HepG2 (cell line): Measurements from ENCODE around the gene TRMT1. TPM values are rescaled to one million over a fixed set of nuclear protein-coding genes. Genes with fewer than 3 reads are reported as not detected.
A peak's percentile ranks its signal among the peaks of the same experiment; 100 is the strongest.

Experiments used
- DNMT1 ChIP-seq: sonication (generic); formaldehyde crosslinking; IDR thresholded peaks from 2 replicates; pipeline ENCODE4 v1.5.1; 2020; ENCODE audit warnings: mild to moderate bottlenecking, missing genetic modification reagents
- ETV5 ChIP-seq: IDR thresholded peaks from 2 replicates; pipeline ENCODE4 v1.6.1; 2018; ENCODE audit warnings: missing biosample characterization, missing genetic modification reagents, inconsistent platforms, borderline replicate concordance
- EZH2 ChIP-seq: conservative IDR thresholded peaks from 2 replicates; pipeline ENCODE4 v1.6.1; 2012; ENCODE audit warnings: mild to moderate bottlenecking, low read depth, low read length, moderate library complexity
- MAF1 ChIP-seq: sonication (generic); formaldehyde crosslinking; IDR thresholded peaks from 2 replicates; pipeline ENCODE4 v1.5.0; 2020; ENCODE audit warnings: missing genetic modification reagents, borderline replicate concordance
- MEIS2 ChIP-seq: sonication (generic); formaldehyde crosslinking; IDR thresholded peaks from 2 replicates; pipeline ENCODE4 v1.9.0; 2021; ENCODE audit warnings: mild to moderate bottlenecking, missing genetic modification reagents
- MTF1 ChIP-seq: sonication (generic); formaldehyde crosslinking; IDR thresholded peaks from 2 replicates; pipeline ENCODE4 v1.5.0; 2020; ENCODE audit warnings: missing genetic modification reagents
- NAIF1 ChIP-seq: sonication (generic); formaldehyde crosslinking; IDR thresholded peaks from 2 replicates; pipeline ENCODE4 v1.5.0; 2020; ENCODE audit warnings: mild to moderate bottlenecking, missing genetic modification reagents, borderline replicate concordance
- POLR2G ChIP-seq: fragments of 200-400 bp; formaldehyde crosslinking; IDR thresholded peaks from 2 replicates; pipeline ENCODE4 v1.6.1; 2018; ENCODE audit warnings: mild to moderate bottlenecking, low read depth, low read length, moderate library complexity
- SIX4 ChIP-seq: sonication (generic); formaldehyde crosslinking; IDR thresholded peaks from 2 replicates; pipeline ENCODE4 v1.4.0; 2020; ENCODE audit warnings: missing genetic modification reagents
- SSRP1 ChIP-seq: IDR thresholded peaks from 2 replicates; pipeline ENCODE4 v1.6.1; 2016; ENCODE audit warnings: control low read depth
- SUZ12 ChIP-seq: fragments of 150-350 bp; IDR thresholded peaks from 2 replicates; pipeline ENCODE4 v1.6.1; 2014; ENCODE audit warnings: low read depth, low read length
- ZFP41 ChIP-seq: sonication (generic); formaldehyde crosslinking; IDR thresholded peaks from 2 replicates; pipeline ENCODE4 v1.4.0; 2020; ENCODE audit warnings: mild to moderate bottlenecking, missing genetic modification reagents, borderline replicate concordance
- ZKSCAN1 ChIP-seq: fragments of 150-350 bp; IDR thresholded peaks from 2 replicates; pipeline ENCODE4 v1.6.1; 2014; ENCODE audit warnings: low read length
- ZMYM4 ChIP-seq: sonication (generic); formaldehyde crosslinking; IDR thresholded peaks from 2 replicates; pipeline ENCODE4 v1.8.1; 2023; ENCODE audit warnings: mild to moderate bottlenecking, missing genetic modification reagents
- ZNF251 ChIP-seq: sonication (generic); formaldehyde crosslinking; IDR thresholded peaks from 2 replicates; pipeline ENCODE4 v1.9.0; 2021; ENCODE audit warnings: mild to moderate bottlenecking, missing genetic modification reagents
- polyA plus RNA-seq, 8 experiments: library from polyadenylated mRNA; depleted of rRNA in 3 of 8; stranded (reverse) in 7 of 8; unstranded in 1 of 8; fragments of >200 nt; fragmentation: Illumina TruSeq in 4 of 8; extraction: Trizol in 4 of 8; gene quantifications; 2 replicates each; pipeline versions ENCODE4 v1.2.1 to v1.2.3, GENCODE V29; 2011 to 2016; ENCODE audit warnings: low read depth in 4 of 8, missing spikeins in 1 of 8, mixed read lengths in 1 of 8; ENCODE audit not compliant: insufficient read depth in 1 of 8
- total RNA-seq, 5 experiments: library from RNA; depleted of rRNA; stranded (reverse); fragments of >200 nt; fragmentation: Illumina TruSeq; extraction: Trizol; gene quantifications; 2 replicates each; pipeline ENCODE4 v1.2.3, GENCODE V29; 2016; ENCODE audit warnings: low read depth in 1 of 5
- TF ChIP-seq, protein P1 (sequence below): sonication (generic); formaldehyde crosslinking; IDR thresholded peaks from 2 replicates; pipeline ENCODE4 v1.5.0; 2020; ENCODE audit warnings: mild to moderate bottlenecking, low read depth, missing genetic modification reagents, borderline replicate concordance
- TF ChIP-seq, protein P2 (sequence below): sonication (generic); formaldehyde crosslinking; IDR thresholded peaks from 2 replicates; pipeline ENCODE4 v1.5.0; 2020; ENCODE audit warnings: mild to moderate bottlenecking, missing genetic modification reagents, borderline replicate concordance
- TF ChIP-seq, protein P3 (sequence below): sonication (generic); formaldehyde crosslinking; IDR thresholded peaks from 2 replicates; pipeline ENCODE4 v1.8.1; 2023; ENCODE audit warnings: mild to moderate bottlenecking, missing genetic modification reagents
- TF ChIP-seq, protein P4 (sequence below), 2 experiments: sonication (generic) in 1 of 2; formaldehyde crosslinking in 1 of 2; IDR thresholded peaks; 2 replicates each; pipeline versions ENCODE4 v1.4.0 to v1.6.1; 2016 to 2020; ENCODE audit warnings: borderline replicate concordance in 1 of 2, low read depth in 1 of 2, mild to moderate bottlenecking in 1 of 2, missing genetic modification reagents in 1 of 2

The TRMT1 gene
- total and polyA plus RNA-seq, 2 of the 13 experiments (the other 11 are each of a cell fraction or from before 2014, with no cell fraction given): 35.5 to 44.1 TPM

DNA sequence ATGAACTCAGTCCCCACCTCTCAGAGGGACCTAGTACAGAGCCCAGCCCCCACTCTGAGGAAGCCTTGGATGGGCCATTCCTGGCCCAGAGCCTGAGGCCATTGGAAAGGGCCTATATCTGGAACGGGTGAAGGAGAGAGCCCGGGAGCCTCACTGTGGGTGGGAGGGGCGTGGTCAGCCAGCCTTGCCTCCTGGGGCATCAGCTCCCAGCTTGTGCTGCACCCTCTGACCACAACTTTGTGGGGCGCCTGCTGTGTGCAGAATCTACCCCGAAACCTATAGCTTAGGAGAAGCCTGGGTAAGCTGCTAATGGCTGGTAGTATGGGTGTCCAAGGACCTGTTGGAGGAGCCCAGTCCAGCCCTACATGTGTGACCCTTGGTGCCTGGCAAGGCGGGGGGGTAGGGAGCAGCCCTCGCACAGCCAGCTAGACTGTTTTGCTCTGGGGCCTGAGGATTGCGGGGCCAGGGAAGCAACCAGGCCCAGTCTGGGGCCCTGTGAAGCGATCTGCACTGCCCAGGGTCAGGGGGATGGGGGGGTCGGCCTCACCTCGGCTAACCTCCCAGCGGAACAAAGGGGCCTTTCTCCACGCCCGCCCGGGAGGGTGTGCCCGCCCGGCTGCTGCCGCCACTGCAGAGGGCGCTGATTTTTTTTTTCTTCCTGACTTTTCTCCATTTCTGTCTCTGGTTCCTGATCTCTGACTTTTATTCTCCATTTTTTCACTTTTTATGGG, 56.1 kb downstream of the TRMT1 start (continued):
- TF ChIP-seq NAIF1 (CRISPR knock-in tag) (peak; percentile 66; the same call in 1 of the 2 replicates), SUZ12 (no peak), SIX4 (CRISPR knock-in tag) (no peak), MTF1 (CRISPR knock-in tag) (no peak), POLR2G (peak; percentile 72), DNMT1 (CRISPR knock-in tag) (no peak), ZFP41 (CRISPR knock-in tag) (no peak; the same call in 1 of the 2 replicates), ETV5 (peak; percentile 50; the same call in 1 of the 2 replicates), MAF1 (CRISPR knock-in tag) (no peak), EZH2 (no peak), ZMYM4 (CRISPR knock-in tag) (peak; percentile 64; the same call in 1 of the 2 replicates), SSRP1 (CRISPR knock-in tag) (no peak), MEIS2 (CRISPR knock-in tag) (no peak), ZNF251 (CRISPR knock-in tag) (no peak), ZKSCAN1 (no peak)
- TF ChIP-seq, protein P1, sequence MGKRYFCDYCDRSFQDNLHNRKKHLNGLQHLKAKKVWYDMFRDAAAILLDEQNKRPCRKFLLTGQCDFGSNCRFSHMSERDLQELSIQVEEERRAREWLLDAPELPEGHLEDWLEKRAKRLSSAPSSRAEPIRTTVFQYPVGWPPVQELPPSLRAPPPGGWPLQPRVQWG: no peak
- TF ChIP-seq, protein P2, sequence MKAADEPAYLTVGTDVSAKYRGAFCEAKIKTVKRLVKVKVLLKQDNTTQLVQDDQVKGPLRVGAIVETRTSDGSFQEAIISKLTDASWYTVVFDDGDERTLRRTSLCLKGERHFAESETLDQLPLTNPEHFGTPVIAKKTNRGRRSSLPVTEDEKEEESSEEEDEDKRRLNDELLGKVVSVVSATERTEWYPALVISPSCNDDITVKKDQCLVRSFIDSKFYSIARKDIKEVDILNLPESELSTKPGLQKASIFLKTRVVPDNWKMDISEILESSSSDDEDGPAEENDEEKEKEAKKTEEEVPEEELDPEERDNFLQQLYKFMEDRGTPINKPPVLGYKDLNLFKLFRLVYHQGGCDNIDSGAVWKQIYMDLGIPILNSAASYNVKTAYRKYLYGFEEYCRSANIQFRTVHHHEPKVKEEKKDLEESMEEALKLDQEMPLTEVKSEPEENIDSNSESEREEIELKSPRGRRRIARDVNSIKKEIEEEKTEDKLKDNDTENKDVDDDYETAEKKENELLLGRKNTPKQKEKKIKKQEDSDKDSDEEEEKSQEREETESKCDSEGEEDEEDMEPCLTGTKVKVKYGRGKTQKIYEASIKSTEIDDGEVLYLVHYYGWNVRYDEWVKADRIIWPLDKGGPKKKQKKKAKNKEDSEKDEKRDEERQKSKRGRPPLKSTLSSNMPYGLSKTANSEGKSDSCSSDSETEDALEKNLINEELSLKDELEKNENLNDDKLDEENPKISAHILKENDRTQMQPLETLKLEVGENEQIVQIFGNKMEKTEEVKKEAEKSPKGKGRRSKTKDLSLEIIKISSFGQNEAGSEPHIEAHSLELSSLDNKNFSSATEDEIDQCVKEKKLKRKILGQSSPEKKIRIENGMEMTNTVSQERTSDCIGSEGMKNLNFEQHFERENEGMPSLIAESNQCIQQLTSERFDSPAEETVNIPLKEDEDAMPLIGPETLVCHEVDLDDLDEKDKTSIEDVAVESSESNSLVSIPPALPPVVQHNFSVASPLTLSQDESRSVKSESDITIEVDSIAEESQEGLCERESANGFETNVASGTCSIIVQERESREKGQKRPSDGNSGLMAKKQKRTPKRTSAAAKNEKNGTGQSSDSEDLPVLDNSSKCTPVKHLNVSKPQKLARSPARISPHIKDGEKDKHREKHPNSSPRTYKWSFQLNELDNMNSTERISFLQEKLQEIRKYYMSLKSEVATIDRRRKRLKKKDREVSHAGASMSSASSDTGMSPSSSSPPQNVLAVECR (CRISPR knock-in tag): peak; percentile 66
- TF ChIP-seq, protein P3, sequence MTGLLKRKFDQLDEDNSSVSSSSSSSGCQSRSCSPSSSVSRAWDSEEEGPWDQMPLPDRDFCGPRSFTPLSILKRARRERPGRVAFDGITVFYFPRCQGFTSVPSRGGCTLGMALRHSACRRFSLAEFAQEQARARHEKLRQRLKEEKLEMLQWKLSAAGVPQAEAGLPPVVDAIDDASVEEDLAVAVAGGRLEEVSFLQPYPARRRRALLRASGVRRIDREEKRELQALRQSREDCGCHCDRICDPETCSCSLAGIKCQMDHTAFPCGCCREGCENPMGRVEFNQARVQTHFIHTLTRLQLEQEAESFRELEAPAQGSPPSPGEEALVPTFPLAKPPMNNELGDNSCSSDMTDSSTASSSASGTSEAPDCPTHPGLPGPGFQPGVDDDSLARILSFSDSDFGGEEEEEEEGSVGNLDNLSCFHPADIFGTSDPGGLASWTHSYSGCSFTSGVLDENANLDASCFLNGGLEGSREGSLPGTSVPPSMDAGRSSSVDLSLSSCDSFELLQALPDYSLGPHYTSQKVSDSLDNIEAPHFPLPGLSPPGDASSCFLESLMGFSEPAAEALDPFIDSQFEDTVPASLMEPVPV (CRISPR knock-in tag): no peak
- TF ChIP-seq, protein P4, sequence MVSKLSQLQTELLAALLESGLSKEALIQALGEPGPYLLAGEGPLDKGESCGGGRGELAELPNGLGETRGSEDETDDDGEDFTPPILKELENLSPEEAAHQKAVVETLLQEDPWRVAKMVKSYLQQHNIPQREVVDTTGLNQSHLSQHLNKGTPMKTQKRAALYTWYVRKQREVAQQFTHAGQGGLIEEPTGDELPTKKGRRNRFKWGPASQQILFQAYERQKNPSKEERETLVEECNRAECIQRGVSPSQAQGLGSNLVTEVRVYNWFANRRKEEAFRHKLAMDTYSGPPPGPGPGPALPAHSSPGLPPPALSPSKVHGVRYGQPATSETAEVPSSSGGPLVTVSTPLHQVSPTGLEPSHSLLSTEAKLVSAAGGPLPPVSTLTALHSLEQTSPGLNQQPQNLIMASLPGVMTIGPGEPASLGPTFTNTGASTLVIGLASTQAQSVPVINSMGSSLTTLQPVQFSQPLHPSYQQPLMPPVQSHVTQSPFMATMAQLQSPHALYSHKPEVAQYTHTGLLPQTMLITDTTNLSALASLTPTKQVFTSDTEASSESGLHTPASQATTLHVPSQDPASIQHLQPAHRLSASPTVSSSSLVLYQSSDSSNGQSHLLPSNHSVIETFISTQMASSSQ (IDR thresholded peaks at IDR 0.05; ENCODE audit: low read depth): no peak
- TF ChIP-seq, protein P4 (CRISPR knock-in tag; IDR thresholded peaks at IDR 0.05; ENCODE audit: borderline replicate concordance): peak; percentile 78; the same call in 1 of the 2 replicates
